ENCODE data around the gene PIGQ.

Gene PIGQ

DNA sequence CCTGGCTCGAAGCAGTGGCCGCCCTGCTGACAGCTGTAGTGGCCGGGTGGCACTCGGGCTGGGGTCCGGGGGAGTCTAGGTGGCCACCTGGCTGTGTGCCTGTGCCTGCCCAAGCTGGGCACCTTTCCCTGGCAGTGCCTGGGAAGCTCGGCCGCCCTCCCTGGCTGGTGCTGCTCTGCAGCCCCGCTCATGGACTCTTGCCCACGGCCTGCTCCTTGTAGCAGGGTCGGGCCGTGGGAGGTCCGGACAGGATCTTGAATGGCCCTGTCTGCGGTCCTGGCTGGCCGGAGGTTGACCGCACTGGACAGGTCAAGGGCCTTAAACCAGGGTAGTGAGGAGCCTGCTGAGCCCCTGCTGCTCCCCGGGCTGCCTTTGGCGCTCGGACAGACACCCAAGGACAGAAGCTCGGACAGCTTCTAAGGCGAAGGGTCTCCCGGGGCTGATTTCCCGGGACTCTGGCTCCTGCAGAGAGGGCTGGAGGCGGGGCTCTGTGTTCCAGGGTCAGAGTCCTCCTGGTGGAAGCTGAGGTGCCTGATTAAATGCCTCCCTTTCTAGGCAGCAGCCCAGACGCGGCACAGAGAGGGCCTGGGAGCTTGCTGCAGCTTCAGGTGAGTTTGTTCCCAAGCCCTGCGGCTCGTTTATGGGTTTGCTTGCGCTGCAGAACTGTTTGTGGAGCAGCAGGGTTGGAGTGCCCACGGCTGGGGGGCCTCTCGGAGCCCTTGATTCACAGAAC lies 36.2 kb upstream of the PIGQ start:
- intact Hi-C loops (cut with DNase I): no loop called here
- no peak for DNase-seq

DNA sequence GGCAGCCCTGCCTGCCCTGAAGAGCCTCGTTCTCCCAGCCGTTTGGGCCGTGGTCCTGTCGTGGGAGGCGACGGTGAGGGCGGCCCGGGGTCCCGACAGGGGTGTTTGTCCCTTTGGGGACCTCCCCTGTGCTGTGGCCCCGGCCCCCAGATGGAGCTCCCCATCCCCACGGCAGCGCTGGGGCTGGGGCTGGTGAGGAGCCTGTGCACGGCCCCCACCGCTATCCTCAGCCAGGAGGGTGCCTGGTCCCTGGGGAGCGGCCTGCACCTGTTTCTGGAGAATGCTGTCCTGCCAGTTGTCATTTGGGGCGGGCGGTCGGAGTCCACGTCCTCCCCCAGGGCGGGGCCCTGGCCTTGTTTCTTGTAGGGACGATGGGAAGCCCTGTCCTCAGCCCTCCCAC lies 35.6 kb upstream of the PIGQ start:
- DNase-seq: no peak
- intact Hi-C loops (cut with DNase I): no loop called here

DNA sequence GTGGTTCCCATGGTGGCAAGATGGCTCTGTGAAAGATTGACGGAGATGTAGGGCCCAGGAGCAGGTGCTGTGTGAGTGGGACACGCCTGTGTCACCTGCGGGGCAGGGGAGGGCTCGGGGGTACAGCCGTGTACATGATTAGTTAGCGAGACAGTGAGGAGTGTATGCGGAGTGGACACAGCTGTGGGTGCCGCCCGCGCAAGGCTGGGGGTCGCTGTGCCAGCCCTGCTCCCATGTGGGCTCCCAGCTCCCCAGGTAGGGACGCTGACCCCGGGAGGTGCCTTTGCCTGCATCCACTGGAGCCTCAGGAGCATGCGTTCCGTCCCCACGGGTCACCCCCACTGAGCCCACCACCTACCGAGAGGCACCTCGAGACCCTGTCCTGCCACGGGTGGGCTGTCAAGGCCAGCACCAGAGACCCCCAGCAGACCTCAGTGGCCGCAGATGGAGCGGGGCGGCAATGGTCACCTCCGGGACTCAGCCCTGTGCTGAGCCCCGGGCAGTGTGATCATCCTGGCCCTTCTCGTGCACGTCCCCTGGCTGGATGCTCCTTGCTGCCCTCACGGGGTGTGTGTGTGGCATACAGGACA lies 34.8 kb upstream of the PIGQ start:
- intact Hi-C loops (cut with DNase I): no loop called here
- DNase-seq: no peak

DNA sequence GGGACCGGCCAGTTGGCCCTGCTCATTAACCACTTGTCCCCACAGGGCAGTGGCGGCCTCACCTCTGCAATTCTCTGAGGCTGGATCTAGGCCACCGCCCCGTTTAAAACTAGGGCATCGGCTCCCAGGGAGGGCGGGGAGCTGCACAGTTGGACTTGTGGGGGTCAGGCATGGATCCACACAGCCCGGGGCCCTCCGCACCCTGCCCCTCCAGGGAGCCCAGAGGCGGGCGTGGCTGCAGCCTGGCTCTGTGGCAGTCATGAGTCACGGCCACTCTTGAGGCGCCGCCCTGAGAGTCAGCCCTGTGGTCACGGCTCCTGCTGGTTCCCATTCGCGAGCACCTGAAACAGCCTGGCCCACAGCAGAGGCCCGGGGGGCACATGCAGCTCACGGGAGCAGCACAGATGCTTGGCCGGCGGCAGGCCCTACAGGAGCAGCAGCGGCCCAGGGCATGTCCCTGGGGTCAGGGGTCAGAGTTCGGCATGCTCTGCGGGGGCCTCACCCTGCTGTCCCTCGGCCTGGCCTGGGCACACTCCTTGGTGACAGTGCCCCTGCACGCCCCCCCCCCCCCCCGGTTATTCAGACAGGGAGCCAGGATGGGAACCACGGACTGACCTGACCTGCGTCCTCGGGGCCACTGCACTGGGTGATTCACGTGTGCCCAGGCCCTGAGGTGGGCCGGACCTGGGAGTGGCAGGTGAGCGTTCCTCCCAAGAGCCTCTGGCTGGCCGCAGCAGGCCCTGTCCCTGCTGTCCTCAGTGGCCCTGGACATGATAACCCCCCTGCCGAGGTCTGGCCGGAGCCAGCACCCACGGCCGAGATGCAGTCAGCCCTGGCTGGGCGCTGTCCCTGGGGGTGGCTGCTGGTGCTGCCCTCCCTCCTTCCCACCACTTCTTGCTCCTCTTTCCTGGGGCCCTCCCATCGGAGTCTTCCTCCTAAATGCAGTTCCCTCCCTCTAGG lies 34.0 kb upstream of the PIGQ start:
- no peak for DNase-seq
- intact Hi-C loops (cut with DNase I): no loop called here

DNA sequence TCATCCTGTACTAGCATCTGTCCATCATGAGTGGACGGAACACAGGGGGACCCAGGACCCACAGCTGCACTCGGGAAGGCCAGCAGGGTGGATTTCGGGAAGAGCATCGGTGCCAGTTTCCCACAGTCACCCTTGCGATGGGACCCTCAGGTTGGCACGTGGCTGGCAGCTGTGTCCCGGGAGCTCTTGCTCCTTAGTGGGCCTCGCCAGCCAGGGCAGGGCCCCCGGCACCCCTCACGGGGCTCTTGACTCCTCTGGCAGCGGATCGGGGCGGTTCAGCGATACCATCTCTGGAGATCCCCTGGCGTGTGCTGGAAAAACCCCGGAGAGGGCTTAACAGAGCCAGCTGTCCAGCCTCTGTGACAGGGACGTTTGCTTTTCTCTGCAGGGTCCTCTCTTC lies 33.0 kb upstream of the PIGQ start:
- DNase-seq: no peak
- intact Hi-C loops (cut with DNase I): no loop called here

DNA sequence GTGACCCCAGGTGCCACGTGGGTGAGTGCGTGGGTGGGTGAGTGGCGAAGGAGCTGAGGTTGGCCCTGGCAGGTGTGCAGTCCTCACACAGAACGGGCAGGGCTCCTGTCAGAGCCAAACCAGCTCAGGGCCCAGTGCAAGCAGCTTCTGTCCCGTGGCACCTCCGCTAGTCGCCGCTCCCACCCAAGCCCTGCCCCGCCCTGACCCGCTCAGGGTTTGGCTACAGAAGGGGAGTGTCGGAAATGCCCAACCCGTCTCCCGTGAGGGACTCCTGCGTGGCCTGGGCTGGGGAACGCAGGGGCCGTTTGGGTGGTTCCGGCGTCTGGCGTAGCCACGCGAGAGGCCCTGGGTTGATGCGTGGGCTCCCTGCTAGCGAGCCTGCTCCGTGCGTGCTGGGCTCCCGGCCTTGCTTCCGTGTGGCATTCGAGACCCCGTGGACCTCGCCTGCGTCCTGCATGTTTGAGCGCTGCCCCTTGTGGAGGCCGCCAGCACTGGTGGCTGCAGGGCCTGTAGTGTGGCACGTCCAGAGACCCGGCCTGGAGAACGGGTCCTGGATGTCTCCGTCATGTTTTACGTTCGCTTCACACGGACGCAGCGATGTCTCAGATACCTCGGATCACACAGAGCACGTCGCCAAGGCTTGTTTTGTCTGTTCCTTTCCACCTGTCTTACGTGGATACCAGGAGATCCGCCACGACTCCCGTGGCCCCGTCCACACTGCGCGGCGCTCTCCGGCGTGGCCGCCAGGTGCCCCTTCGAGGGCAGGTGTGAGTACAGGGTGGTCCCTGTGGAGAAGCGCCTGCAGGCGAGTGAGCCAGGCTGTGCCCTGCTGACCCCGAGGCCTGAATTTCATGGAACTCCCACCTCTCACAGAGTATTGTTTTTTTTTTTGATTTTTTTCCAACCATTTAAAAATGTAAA lies 32.1 kb upstream of the PIGQ start:
- DNase-seq: no peak
- intact Hi-C loops (cut with DNase I): no loop called here

DNA sequence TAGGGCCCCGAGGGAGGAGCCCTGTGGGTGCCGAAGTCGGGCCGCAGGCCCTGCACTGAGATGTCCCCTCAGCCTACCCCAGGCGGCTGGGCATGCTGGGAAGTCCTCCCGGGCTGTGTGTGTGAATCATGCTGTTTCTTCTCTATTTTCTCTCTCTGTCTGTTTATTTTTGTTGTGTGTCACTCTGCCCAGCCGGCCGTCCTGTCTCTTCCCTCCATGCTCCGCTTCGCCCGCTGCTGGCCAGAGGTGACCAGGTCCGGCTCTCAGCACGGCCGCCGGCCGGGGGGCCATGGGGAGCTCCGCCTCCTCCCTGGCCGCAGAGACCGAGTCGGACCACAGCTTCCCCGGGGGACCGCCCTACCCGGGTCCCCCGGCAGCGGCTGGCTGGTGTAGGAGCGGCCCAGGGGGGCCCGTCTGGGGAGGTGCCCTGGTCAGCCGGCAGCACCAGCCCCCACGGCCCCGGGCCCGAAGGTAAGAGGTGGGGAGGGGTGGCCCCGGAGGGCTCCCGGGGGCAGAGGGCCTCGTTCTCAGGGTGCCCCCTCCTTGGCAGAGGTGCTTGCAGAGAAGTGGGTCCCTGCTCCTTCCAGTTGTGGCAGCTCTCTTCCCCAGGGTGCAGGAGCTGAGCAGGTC lies 29.8 kb upstream of the PIGQ start:
- intact Hi-C loops (cut with DNase I): no loop called here
- no peak for DNase-seq

- intact Hi-C loops (cut with DNase I): no loop called here
- DNase-seq: no peak
Measured at GRCh38 chr16:540645-541340, 29.0 kb upstream of the PIGQ start.

- no peak for DNase-seq
- intact Hi-C loops (cut with DNase I): no loop called here
Measured at GRCh38 chr16:543301-544164, 26.2 kb upstream of the PIGQ start.

DNA sequence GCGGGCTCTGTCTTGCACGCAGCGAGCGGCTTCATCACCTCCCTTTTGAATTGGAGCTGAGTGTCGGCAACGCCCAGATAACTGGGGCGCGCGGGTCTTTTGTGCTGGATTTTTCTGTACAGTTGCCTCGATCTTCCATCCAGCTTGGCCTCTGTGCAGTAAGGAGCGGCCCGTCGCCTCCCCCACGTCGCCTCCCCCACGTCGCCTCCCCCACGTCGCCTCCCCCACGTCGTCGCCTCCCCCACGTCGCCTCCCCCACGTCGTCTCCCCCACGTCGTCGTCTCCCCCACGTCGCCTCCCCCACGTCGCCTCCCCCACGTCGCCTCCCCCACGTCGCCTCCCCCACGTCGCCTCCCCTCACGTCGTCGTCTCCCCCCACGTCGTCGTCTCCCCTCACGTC lies 25.3 kb upstream of the PIGQ start:
- intact Hi-C loops (cut with DNase I): no loop called here
- no peak for DNase-seq

DNA sequence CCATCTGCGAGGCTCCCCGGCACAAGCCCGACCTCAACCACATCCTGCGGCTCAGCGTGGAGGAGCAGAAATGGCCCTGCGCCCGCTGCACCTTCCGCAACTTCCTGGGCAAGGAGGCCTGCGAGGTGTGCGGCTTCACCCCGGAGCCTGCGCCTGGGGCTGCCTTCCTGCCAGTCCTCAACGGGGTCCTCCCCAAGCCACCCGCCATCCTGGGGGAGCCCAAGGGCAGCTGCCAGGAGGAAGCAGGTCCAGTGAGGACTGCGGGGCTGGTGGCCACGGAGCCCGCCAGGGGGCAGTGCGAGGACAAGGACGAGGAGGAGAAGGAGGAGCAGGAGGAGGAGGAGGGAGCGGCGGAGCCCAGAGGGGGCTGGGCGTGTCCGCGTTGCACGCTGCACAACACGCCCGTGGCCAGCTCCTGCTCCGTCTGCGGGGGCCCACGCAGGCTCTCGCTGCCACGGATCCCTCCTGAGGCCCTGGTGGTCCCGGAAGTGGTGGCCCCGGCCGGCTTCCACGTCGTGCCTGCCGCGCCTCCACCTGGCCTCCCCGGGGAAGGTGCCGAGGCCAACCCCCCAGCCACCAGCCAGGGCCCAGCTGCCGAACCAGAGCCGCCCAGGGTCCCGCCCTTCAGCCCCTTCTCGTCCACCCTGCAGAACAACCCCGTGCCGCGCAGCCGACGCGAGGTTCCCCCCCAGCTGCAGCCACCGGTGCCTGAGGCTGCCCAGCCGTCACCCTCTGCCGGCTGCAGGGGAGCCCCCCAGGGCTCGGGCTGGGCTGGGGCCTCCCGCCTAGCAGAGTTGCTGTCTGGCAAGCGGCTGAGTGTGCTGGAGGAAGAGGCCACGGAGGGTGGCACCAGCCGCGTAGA lies 22.6 kb upstream of the PIGQ start:
- DNase-seq: peak; percentile 54 to 96 (median 69)
- intact Hi-C loops (cut with DNase I): no loop called here

DNA sequence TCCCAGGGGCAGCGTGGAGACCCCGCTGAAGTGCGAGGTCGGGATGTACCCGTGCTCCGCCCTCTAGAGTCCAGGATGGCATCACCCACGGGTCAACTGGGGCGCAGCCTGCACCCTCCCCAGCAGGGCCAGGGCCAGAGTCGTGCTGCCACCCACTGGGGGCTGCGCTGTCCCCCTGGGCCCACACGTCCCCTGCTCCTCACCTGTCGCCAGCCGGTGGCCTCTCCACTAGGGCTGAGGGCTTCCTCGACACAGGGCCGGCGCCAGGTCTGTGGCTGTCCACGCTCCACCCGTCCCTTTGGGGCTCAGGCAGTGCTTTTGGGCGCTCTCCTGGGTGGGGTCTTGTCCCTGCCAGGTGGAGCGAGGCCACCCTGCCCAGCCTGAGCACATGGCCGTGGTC lies 21.2 kb upstream of the PIGQ start:
- intact Hi-C loops (cut with DNase I): no loop called here
- DNase-seq: no peak

GRCh38 chr16:549544-550263 lies 20.1 kb upstream of the PIGQ start:
- no peak for DNase-seq
- intact Hi-C loops (cut with DNase I): no loop called here

DNA sequence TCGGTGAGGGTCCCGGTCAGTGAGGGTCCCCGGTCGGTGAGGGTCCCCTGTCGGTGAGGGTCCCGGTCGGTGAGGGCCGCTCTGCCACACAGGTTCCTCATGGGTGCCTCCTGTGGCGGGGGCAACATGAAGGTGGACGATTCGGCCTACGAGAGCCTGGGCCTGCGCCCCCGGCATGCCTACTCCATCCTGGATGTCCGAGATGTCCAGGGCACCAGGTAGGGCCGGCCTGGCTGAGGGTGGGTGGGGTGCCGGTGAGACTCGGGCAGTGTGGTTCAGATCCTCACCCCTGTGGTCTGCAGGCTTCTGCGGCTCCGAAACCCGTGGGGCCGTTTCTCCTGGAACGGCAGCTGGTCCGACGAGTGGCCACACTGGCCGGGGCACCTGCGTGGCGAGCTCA lies 18.6 kb upstream of the PIGQ start:
- no peak for DNase-seq
- intact Hi-C loops (cut with DNase I): no loop called here

- intact Hi-C loops (cut with DNase I): no loop called here
- no peak for DNase-seq
Measured at GRCh38 chr16:552171-552570, 17.6 kb upstream of the PIGQ start.

- intact Hi-C loops (cut with DNase I): no loop called here
Measured at GRCh38 chr16:553601-554296, 16.0 kb upstream of the PIGQ start.

More at GRCh38 chr16:553601-554296, 16.0 kb upstream of the PIGQ start:
- no peak for DNase-seq
